Colonic mucosa (tissue), 4 donors: Measurements from ENCODE around the gene EP400. TPM values are rescaled to one million over a fixed set of nuclear protein-coding genes. Genes with fewer than 3 reads are reported as not detected.

Source experiments
- DNase-seq: peaks from one replicate; pipeline ENCODE4 v3.0.0-alpha.2; 2020
- H3K27ac ChIP-seq: fragments of 200-600 bp; one replicate; pipeline ENCODE4 v1.8.0; 2021
- H3K27me3 ChIP-seq: fragments of 200-600 bp; one replicate; pipeline ENCODE4 v1.8.0; 2021
- H3K36me3 ChIP-seq: fragments of 200-600 bp; one replicate; pipeline ENCODE4 v1.8.0; 2021
- H3K4me1 ChIP-seq: fragments of 200-600 bp; one replicate; pipeline ENCODE4 v1.8.0; 2021; ENCODE audit warnings: mild to moderate bottlenecking
- H3K4me3 ChIP-seq: fragments of 200-600 bp; one replicate; pipeline ENCODE4 v1.8.0; 2021
- H3K9ac ChIP-seq, 2 donors: one replicate each; pipeline ENCODE4 v1.7.0; 2013; ENCODE audit warnings: control low read depth in 2 of 2, low read depth in 2 of 2, low read length in 2 of 2
- H3K9me3 ChIP-seq: fragments of 200-600 bp; one replicate; pipeline ENCODE4 v1.8.0; 2021
- CTCF ChIP-seq: fragments of 200-600 bp; IDR thresholded peaks from one replicate; pipeline ENCODE4 v1.8.0; 2022; ENCODE audit warnings: antibody characterized with exemption, mild to moderate bottlenecking
- intact Hi-C: fragments of 100-400 bp; cut with DNase I; formaldehyde crosslinking; loops from one replicate; pipeline ENCODE4 v1.14.1; 2022
- total RNA-seq, 2 donors: library from RNA; stranded (reverse); fragmentation: NEBNext Ultra II Directional in 1 of 2; extraction: Animal tissue kit (Norgen Biotek cat#: 25700) in 1 of 2; gene quantifications; one replicate each; pipeline ENCODE4 v1.2.1, GENCODE V29; 2021
- donor health status: healthy.
- donor health status: DM: no; HTN: no; CAD: no.
- donor health status: DM: no; HTN: no; CAD: no.

Gene EP400
- total RNA-seq, 2 donors from 2014 or later: 23.3 to 39.0 TPM

- no peaks in the 10 kb centered on the region for H3K4me1 ChIP-seq
- TF ChIP-seq CTCF: no peak
- DNase-seq: no peak
- H3K9me3 ChIP-seq: no peaks in the 10 kb centered on the region
- peaks cover 5% of the 10 kb centered on the region for H3K36me3 ChIP-seq
- no peak overlapping the region for H3K9ac ChIP-seq
- H3K4me3 ChIP-seq: no peak overlapping the region
- no peaks in the 10 kb centered on the region for H3K27me3 ChIP-seq
- H3K27ac ChIP-seq: no peak overlapping the region
- intact Hi-C loops: no loop called here
Measured at GRCh38 chr12:132075026-132075713, 125.4 kb downstream of the EP400 start.

GRCh38 chr12:132075714-132076553 is 126.2 kb downstream of the EP400 start:
- Histone ChIP-seq H3K36me3 (peaks cover 5% of the 10 kb centered on the region), H3K27ac (no peak overlapping the region), H3K9ac (no peak overlapping the region), H3K4me1 (no peaks in the 10 kb centered on the region), H3K4me3 (no peak overlapping the region), H3K9me3 (no peaks in the 10 kb centered on the region), H3K27me3 (no peaks in the 10 kb centered on the region)
- intact Hi-C loops: no loop called here
- TF ChIP-seq CTCF: no peak
- no peak for DNase-seq

GRCh38 chr12:132076711-132077110 is 127.0 kb downstream of the EP400 start:
- Histone ChIP-seq H3K27ac (no peak overlapping the region), H3K36me3 (peaks cover 5% of the 10 kb centered on the region), H3K9ac (no peak overlapping the region), H3K4me3 (no peak overlapping the region), H3K4me1 (no peaks in the 10 kb centered on the region), H3K27me3 (no peaks in the 10 kb centered on the region), H3K9me3 (no peaks in the 10 kb centered on the region)
- no peak for DNase-seq
- intact Hi-C loops: no loop called here
- no peak for TF ChIP-seq CTCF

GRCh38 chr12:132077322-132078100 is 127.8 kb downstream of the EP400 start:
- no peaks in the 10 kb centered on the region for H3K4me1 ChIP-seq
- H3K9ac ChIP-seq: no peak overlapping the region
- no peaks in the 10 kb centered on the region for H3K27me3 ChIP-seq
- no peak overlapping the region for H3K4me3 ChIP-seq
- no peaks in the 10 kb centered on the region for H3K9me3 ChIP-seq
- H3K27ac ChIP-seq: no peak overlapping the region
- no peak for TF ChIP-seq CTCF
- no peak for DNase-seq
- intact Hi-C loops: no loop called here
- peaks cover 5% of the 10 kb centered on the region for H3K36me3 ChIP-seq

GRCh38 chr12:132078190-132078589 is 128.4 kb downstream of the EP400 start:
- intact Hi-C loops: no loop called here
- Histone ChIP-seq H3K9ac (no peak overlapping the region), H3K27ac (no peak overlapping the region), H3K4me1 (no peaks in the 10 kb centered on the region), H3K27me3 (no peaks in the 10 kb centered on the region), H3K4me3 (no peak overlapping the region), H3K36me3 (peaks cover 5% of the 10 kb centered on the region), H3K9me3 (no peaks in the 10 kb centered on the region)
- no peak for DNase-seq
- TF ChIP-seq CTCF: no peak
